HL-60 (cell line): ENCODE results near the gene SEMA6B.
A peak's percentile ranks its signal among the peaks of the same experiment; 100 is the strongest.
"Not testable (repeated sequence)": the region's sequence is repeated elsewhere in the genome, so short reads cannot be mapped to it uniquely, and the experiment has no call there.

Experiments
- DNase-seq, 2 experiments: peaks; one replicate each; pipeline ENCODE4 v3.0.0-alpha.2; 2010 to 2020; ENCODE audit warnings: low read depth in 1 of 2, low spot score in 1 of 2
- H3K27ac ChIP-seq: fragments of 250-450 bp; sonication (Bioruptor Pico); replicated peaks from 2 replicates; pipeline ENCODE4 v1.5.1; 2020; ENCODE audit warnings: mild to moderate bottlenecking, moderate library complexity
- H3K27me3 ChIP-seq: fragments of 250-450 bp; sonication (Bioruptor Pico); 2 replicates; pipeline ENCODE4 v1.5.1; 2021; ENCODE audit warnings: mild to moderate bottlenecking, moderate library complexity; ENCODE audit not compliant: insufficient read depth, poor library complexity, severe bottlenecking
- H3K4me3 ChIP-seq: replicated peaks from 2 replicates; pipeline ENCODE4 v1.5.1; 2011; ENCODE audit warnings: mild to moderate bottlenecking, control low read depth, low read length; ENCODE audit not compliant: insufficient read depth
- GABPA ChIP-seq: IDR thresholded peaks from 2 replicates; pipeline ENCODE4 v1.6.1; 2012; ENCODE audit warnings: low read depth
- POLR2AphosphoS5 ChIP-seq: IDR thresholded peaks from 2 replicates; pipeline ENCODE4 v1.6.1; 2012; ENCODE audit warnings: low read depth
- SPI1 ChIP-seq: IDR thresholded peaks from 2 replicates; pipeline ENCODE4 v1.6.1; 2012; ENCODE audit warnings: low read depth, mild to moderate bottlenecking, borderline replicate concordance
- TF ChIP-seq, protein P1 (sequence below): IDR thresholded peaks from one replicate; pipeline ENCODE4 v1.5.1; 2011; ENCODE audit warnings: low read length, control low read depth, inconsistent platforms; ENCODE audit not compliant: insufficient read depth
- TF ChIP-seq, protein P2 (sequence below): IDR thresholded peaks from 2 replicates; pipeline ENCODE4 v1.6.1; 2012; ENCODE audit warnings: low read depth; ENCODE audit not compliant: insufficient replicate concordance

SEMA6B gene

DNA sequence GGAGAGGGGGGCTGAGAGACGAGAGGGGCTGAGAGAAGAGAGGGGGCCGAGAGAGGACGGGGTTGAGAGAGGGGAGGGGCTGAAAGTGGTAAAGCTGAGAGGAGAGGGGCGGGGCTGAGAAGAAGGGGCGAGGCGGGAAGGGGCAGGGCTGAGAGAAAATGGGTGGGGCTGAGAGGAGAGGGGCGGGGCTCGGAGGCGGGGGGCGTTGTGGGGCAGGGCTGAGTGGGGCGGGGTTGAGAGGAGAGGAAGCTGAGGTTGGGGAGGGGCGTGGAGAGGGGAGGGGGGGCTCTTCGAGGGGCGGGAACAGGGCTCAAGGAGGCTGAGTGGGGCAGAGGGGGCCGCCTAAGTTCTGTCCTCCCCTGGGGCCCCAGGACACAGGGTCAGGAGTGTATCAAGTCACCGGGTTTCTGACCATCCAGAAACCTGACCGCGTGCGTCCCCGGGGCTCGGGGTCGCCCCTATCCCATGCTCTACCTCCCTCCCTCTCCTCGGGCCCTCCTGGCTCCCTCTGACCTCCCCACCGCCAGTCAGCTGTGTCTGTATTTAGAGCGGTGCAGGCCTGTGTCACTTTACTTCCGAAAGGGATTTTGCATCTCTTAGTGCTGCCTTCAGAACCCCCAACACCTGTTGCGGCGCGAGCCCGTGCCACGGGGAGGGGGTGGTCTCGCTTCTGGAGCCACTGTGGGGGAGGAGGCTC, 38.6 kb upstream of the SEMA6B start:
- H3K27me3 ChIP-seq, result peaks cover 8% of the 10 kb centered on the region
- TF ChIP-seq, protein P1, sequence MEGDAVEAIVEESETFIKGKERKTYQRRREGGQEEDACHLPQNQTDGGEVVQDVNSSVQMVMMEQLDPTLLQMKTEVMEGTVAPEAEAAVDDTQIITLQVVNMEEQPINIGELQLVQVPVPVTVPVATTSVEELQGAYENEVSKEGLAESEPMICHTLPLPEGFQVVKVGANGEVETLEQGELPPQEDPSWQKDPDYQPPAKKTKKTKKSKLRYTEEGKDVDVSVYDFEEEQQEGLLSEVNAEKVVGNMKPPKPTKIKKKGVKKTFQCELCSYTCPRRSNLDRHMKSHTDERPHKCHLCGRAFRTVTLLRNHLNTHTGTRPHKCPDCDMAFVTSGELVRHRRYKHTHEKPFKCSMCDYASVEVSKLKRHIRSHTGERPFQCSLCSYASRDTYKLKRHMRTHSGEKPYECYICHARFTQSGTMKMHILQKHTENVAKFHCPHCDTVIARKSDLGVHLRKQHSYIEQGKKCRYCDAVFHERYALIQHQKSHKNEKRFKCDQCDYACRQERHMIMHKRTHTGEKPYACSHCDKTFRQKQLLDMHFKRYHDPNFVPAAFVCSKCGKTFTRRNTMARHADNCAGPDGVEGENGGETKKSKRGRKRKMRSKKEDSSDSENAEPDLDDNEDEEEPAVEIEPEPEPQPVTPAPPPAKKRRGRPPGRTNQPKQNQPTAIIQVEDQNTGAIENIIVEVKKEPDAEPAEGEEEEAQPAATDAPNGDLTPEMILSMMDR, result no peak
- TF ChIP-seq, protein P2, sequence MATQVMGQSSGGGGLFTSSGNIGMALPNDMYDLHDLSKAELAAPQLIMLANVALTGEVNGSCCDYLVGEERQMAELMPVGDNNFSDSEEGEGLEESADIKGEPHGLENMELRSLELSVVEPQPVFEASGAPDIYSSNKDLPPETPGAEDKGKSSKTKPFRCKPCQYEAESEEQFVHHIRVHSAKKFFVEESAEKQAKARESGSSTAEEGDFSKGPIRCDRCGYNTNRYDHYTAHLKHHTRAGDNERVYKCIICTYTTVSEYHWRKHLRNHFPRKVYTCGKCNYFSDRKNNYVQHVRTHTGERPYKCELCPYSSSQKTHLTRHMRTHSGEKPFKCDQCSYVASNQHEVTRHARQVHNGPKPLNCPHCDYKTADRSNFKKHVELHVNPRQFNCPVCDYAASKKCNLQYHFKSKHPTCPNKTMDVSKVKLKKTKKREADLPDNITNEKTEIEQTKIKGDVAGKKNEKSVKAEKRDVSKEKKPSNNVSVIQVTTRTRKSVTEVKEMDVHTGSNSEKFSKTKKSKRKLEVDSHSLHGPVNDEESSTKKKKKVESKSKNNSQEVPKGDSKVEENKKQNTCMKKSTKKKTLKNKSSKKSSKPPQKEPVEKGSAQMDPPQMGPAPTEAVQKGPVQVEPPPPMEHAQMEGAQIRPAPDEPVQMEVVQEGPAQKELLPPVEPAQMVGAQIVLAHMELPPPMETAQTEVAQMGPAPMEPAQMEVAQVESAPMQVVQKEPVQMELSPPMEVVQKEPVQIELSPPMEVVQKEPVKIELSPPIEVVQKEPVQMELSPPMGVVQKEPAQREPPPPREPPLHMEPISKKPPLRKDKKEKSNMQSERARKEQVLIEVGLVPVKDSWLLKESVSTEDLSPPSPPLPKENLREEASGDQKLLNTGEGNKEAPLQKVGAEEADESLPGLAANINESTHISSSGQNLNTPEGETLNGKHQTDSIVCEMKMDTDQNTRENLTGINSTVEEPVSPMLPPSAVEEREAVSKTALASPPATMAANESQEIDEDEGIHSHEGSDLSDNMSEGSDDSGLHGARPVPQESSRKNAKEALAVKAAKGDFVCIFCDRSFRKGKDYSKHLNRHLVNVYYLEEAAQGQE, result no peak
- TF ChIP-seq SPI1, result no peak
- TF ChIP-seq POLR2AphosphoS5, result no peak
- no peak for TF ChIP-seq GABPA
- DNase-seq, result peak; percentile 36 to 44
- peak overlapping the region; percentile 8; the same call in 1 of the 2 replicates for H3K4me3 ChIP-seq
- no peak overlapping the region for H3K27ac ChIP-seq

DNA sequence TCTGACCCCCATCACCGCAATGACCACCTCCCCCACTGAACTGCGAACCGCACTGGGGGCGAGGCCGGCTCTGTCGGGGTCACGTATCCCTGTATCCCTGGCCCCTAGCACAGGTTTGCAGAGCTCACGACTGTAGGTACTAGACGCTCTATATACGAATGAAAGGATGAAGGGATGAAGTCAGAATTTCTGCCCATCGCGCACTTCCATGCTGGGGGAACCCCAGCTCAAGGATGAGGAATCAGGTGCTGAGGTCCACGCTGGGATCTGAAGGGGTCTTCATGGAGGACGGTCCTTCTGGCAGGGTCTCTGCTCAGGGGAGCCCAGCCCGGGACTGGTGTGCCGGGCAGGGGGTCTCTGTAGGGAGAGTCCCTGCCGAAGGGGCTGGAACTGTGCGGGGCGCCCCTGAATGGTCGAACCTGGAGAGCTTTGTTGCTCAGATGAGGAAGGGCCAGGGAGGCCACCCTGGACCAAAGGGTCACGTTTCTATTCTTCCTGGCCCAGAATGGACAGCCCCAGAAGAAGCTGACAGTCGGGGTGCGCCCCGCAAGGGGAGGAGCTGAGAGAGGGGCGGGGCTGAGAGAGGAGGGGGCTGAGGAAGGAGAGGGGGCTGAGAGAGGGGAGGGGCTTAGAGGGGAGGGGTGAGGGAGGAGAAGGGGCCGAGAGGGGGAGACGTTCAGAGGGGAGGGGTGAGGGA, 37.9 kb upstream of the SEMA6B start:
- no peak for DNase-seq
- TF ChIP-seq POLR2AphosphoS5 (no peak), SPI1 (no peak), GABPA (no peak)
- TF ChIP-seq, protein P2, result no peak
- TF ChIP-seq, protein P1, result no peak
- no peak overlapping the region; the same call in 1 of the 2 replicates for H3K4me3 ChIP-seq
- peaks cover 8% of the 10 kb centered on the region for H3K27me3 ChIP-seq
- H3K27ac ChIP-seq, result no peak overlapping the region

DNA sequence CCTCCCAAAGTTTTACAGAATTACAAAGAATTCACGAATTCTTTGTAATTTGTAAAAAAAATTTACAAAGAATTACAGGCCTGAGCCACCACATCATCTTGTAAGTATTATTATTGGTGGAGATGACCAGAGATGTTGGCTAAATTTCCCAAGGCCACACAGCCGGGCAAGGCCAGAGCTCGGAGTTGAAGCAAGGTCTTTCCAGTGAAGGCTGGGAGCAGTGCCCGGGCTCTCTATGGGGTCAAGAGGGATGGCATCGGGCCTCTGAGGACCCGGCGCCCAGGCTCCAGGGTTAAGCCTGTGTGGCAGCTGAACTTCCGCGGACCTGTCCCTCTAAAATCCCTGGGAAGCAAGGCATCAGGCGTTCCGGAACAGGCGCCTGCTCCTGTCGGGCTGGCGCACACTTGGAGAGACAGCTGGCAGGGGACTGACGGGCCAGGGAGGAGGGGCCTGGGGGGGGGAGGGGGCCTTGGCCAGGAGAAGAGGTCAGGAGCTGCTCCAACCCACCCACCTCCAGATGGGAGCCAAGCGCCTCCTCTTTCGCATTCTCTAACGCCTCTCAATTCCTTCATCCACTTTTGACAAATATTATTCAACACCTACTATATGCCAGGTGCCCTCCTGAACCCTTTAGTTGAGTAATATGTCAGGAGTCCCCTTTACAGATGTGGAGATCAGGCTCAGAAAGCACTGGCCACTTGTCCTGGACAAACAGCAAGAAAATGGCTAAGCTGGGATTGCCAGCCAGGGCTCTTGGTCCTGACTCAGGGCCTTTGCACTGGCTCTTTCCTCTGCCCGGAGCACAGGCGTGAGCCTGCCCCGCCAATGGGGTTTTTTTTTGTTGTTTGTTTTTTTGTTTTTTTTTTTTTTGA, 36.8 kb upstream of the SEMA6B start:
- TF ChIP-seq GABPA (no peak), POLR2AphosphoS5 (no peak), SPI1 (no peak)
- TF ChIP-seq, protein P1, result no peak
- TF ChIP-seq, protein P2, result no peak

DNA sequence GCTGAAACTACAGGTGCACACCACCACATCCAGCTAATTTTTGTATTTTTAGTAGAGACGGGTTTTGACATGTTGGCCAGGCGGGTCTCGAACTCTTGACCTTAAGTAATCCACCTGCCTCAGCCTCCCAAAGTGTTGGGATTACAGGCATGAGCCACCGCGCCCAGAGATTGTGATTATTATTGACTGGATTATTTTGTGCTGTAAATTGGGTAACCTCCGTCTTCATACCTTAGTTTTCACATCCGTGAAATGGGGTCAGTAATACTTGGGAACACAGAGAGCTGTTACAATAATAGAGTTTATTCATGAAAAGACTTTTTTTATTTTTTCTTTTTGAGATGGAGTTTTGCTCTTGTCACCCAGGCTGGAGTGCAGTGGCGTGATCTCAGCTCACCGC, 35.7 kb upstream of the SEMA6B start:
- not testable (repeated sequence) for H3K27ac ChIP-seq, DNase-seq, H3K4me3 ChIP-seq, H3K27me3 ChIP-seq

More for the DNA sequence above, 36.8 kb upstream of the SEMA6B start:
- Histone ChIP-seq H3K27ac (no peak overlapping the region), H3K4me3 (no peak overlapping the region), H3K27me3 (peaks cover 8% of the 10 kb centered on the region)
- DNase-seq, result no peak
